B cell (primary cell): ENCODE measurements around the gene IFIT5. TPM values are rescaled to one million over a fixed set of nuclear protein-coding genes. Genes with fewer than 3 reads are reported as not detected.

ENCODE experiments used
- ATAC-seq: fragments of 200-7000 bp; cut with Tn5 transposase; one replicate; pipeline ENCODE4 v1.10.0; 2021; ENCODE audit warnings: low read depth, mild to moderate bottlenecking, moderate number of reproducible peaks, moderate library complexity
- CTCF ChIA-PET: fragments of 350-600 bp; sonication (Branson Sonifier 250); formaldehyde crosslinking; loops from one replicate; lab custom pipeline; 2021; ENCODE audit warnings: antibody characterized with exemption, inconsistent platforms; lab: Charles Lee
- POLR2A ChIA-PET: fragments of 350-600 bp; sonication (Branson Sonifier 250); formaldehyde crosslinking; loops from one replicate; lab custom pipeline; 2021; ENCODE audit warnings: antibody characterized with exemption; lab: Charles Lee
- DNase-seq: peaks from one replicate; pipeline ENCODE4 v3.0.0; 2013
- H2AFZ ChIP-seq: 2 replicates; pipeline ENCODE4 v1.6.1; 2012; ENCODE audit warnings: mild to moderate bottlenecking, low read depth, low read length; ENCODE audit not compliant: insufficient read depth, poor library complexity, severe bottlenecking
- H3K27ac ChIP-seq, 2 donors: 1 replicate in 1 of 2; 2 replicates in 1 of 2; pipeline ENCODE4 v1.5.1; 2012 to 2013; ENCODE audit warnings: low read length in 2 of 2, mild to moderate bottlenecking in 2 of 2, moderate library complexity in 1 of 2
- H3K27me3 ChIP-seq, 4 experiments: fragments of 200-600 bp in 1 of 4; sonication (generic) in 1 of 4; replicated peaks in 1 of 4; 1 replicate in 2 of 4; 2 replicates in 2 of 4; pipeline versions ENCODE4 v1.6.1 to v1.7.0; 2013 to 2016; ENCODE audit warnings: low read length in 3 of 4, mild to moderate bottlenecking in 2 of 4, mixed read lengths in 1 of 4, moderate library complexity in 1 of 4; ENCODE audit not compliant: insufficient read depth in 4 of 4, control insufficient read depth in 3 of 4; ENCODE audit errors: control extremely low read depth in 1 of 4
- H3K36me3 ChIP-seq, 2 experiments: replicated peaks in 1 of 2; 1 replicate in 1 of 2; 2 replicates in 1 of 2; pipeline versions ENCODE4 v1.6.1 to v1.7.1; 2013; ENCODE audit warnings: low read length in 1 of 2; ENCODE audit not compliant: insufficient read depth in 2 of 2, control insufficient read depth in 1 of 2; ENCODE audit errors: control extremely low read depth in 1 of 2, extremely low read depth in 1 of 2
- H3K4me1 ChIP-seq, 2 donors: fragments of 200-600 bp in 1 of 2; sonication (generic) in 1 of 2; 1 replicate in 1 of 2; 2 replicates in 1 of 2; pipeline versions ENCODE4 v1.5.1 to v1.6.1; 2013 to 2017; ENCODE audit warnings: low read length in 2 of 2; ENCODE audit not compliant: control insufficient read depth in 2 of 2, insufficient read depth in 2 of 2
- H3K4me2 ChIP-seq: replicated peaks from 2 replicates; pipeline ENCODE3; 2012; ENCODE audit warnings: mild to moderate bottlenecking, low read depth, low read length; ENCODE audit not compliant: poor library complexity, severe bottlenecking
- H3K4me3 ChIP-seq, 5 experiments: fragments of 200-600 bp in 1 of 5; sonication (generic) in 1 of 5; 1 replicate in 3 of 5; 2 replicates in 2 of 5; pipeline versions ENCODE4 v1.5.1 to v1.7.0; 2011 to 2016; ENCODE audit warnings: low read length in 4 of 5, mild to moderate bottlenecking in 4 of 5, low read depth in 2 of 5, control low read depth in 1 of 5, moderate library complexity in 1 of 5; ENCODE audit not compliant: insufficient read depth in 1 of 5; ENCODE audit errors: control extremely low read depth in 1 of 5, extremely low read depth in 1 of 5
- H3K79me2 ChIP-seq: fragments of 200-600 bp; sonication (generic); one replicate; pipeline ENCODE4 v1.6.0; 2016; ENCODE audit warnings: low read length; ENCODE audit not compliant: control insufficient read depth, insufficient read depth
- H3K9ac ChIP-seq: fragments of 200-600 bp; sonication (generic); 2 replicates; pipeline ENCODE4 v1.6.1; 2017; ENCODE audit warnings: mild to moderate bottlenecking, low read length, moderate library complexity
- H3K9me3 ChIP-seq, 3 donors: one replicate each; pipeline versions ENCODE4 v1.6.1 to v1.7.1; 2013; ENCODE audit warnings: low read length in 2 of 3; ENCODE audit not compliant: control insufficient read depth in 2 of 3, insufficient read depth in 1 of 3; ENCODE audit errors: control extremely low read depth in 1 of 3
- H4K20me1 ChIP-seq: 2 replicates; pipeline ENCODE4 v1.6.0; 2012; ENCODE audit warnings: mild to moderate bottlenecking, low read length; ENCODE audit not compliant: insufficient read depth, control insufficient read depth, poor library complexity, severe bottlenecking
- H3K27ac Mint-ChIP-seq: one replicate; pipeline ENCODE4 v1.8.0; 2021; ENCODE audit warnings: mixed read lengths
- H3K27me3 Mint-ChIP-seq: one replicate; pipeline ENCODE4 v1.8.0; 2021; ENCODE audit warnings: mixed read lengths
- H3K4me1 Mint-ChIP-seq: one replicate; pipeline ENCODE4 v1.8.0; 2021; ENCODE audit warnings: mixed read lengths
- H3K4me3 Mint-ChIP-seq: one replicate; pipeline ENCODE4 v1.8.0; 2021; ENCODE audit warnings: mixed read lengths
- H3K9me3 Mint-ChIP-seq: one replicate; pipeline ENCODE4 v1.8.0; 2022; ENCODE audit warnings: mixed read lengths; ENCODE audit not compliant: insufficient read depth
- EZH2 ChIP-seq: IDR thresholded peaks from 2 replicates; pipeline ENCODE4 v1.6.1; 2012; ENCODE audit warnings: borderline replicate concordance, low read depth, mild to moderate bottlenecking, moderate library complexity, low read length; ENCODE audit not compliant: insufficient read depth, poor library complexity, severe bottlenecking
- WGBS: methylation state at CpG from one replicate; pipeline ENCODE4 v1.1.5; 2013; ENCODE audit warnings: missing lambda C conversion rate; ENCODE audit not compliant: insufficient coverage; 5-methylcytosine and 5-hydroxymethylcytosine counted together
- intact Hi-C: fragments of 100-400 bp; cut with micrococcal nuclease; formaldehyde crosslinking; loops from one replicate; pipeline ENCODE4 v1.10.0; 2022
- polyA plus RNA-seq: library from polyadenylated mRNA; depleted of rRNA; stranded (reverse); fragments of >200 nt; gene quantifications from 2 replicates; pipeline ENCODE4 v1.2.3, GENCODE V29; 2012
- total RNA-seq, 2 donors: library from RNA; stranded (reverse); fragments of 120-200 nt in 1 of 2; gene quantifications; 1 replicate in 1 of 2; 2 replicates in 1 of 2; pipeline versions ENCODE4 v1.2.3 to v1.2.4, GENCODE V29; 2013 to 2022
- TF ChIP-seq, protein P1 (sequence below): fragments of 200-600 bp; IDR thresholded peaks from one replicate; pipeline ENCODE4 v1.8.0; 2022; ENCODE audit warnings: antibody characterized with exemption, mild to moderate bottlenecking

IFIT5 gene
- total and polyA plus RNA-seq, 2 donors (not counting 1 experiment from before 2014, with no cell fraction given): 7.0 to 23.2 TPM

DNA sequence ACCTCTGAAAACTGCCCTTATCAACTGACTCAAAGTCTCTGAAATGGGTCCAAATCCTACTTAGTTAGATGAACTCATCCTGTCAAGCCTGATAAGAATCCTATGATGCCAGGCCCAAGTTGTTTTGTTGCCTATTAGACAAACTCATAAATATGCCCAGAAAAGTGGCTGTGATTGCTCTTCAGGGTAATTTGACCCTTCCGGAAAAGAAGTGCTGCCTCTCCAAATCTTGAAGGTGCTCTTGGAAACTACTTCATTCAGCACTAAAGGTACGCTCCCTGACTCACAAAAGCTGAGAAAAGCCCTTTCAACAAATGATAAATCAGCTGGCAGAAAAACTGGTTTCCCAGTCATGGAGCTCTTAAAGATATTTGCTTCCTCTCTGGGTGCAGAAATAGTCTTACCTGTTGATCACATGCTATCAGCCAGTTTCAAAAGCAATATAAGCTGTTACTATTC lies 6.7 kb downstream of the IFIT5 start:
- H3K27ac Mint-ChIP-seq: peak overlapping the region; percentile 38
- 94% methylated on average over 2 of the region's 2 CpGs for WGBS
- Histone ChIP-seq H3K27ac (peak overlapping the region in 1 of 2 donors; percentile 40), H3K4me3 (no peak overlapping the region), H3K4me1 (peaks cover 16 to 31% of the 10 kb centered on the region in 2 donors), H3K36me3 (peaks cover 0 to 31% of the 10 kb centered on the region in 2 experiments), H3K79me2 (peaks cover 31% of the 10 kb centered on the region), H4K20me1 (peaks cover 18% of the 10 kb centered on the region), H3K9ac (no peak overlapping the region), H3K4me2 (no peak overlapping the region), H3K27me3 (no peaks in the 10 kb centered on the region), H3K9me3 (no peaks in the 10 kb centered on the region), H2AFZ (no peak overlapping the region)
- no peak for ATAC-seq
- intact Hi-C loops: no loop called here
- H3K4me3 Mint-ChIP-seq: peak overlapping the region; percentile 12
- no peaks in the 10 kb centered on the region for H3K27me3 Mint-ChIP-seq
- H3K9me3 Mint-ChIP-seq: no peaks in the 10 kb centered on the region
- H3K4me1 Mint-ChIP-seq: peaks cover 40% of the 10 kb centered on the region
- no peak for DNase-seq
- POLR2A ChIA-PET: no interaction called here
- CTCF ChIA-PET: interaction anchor here (0.6 to 1.4 kb wide), 3 partner anchors 12 to 171 kb away, joined by 3 read pairs; no protein-coding TSS in a partner anchor
- TF ChIP-seq, protein P1, sequence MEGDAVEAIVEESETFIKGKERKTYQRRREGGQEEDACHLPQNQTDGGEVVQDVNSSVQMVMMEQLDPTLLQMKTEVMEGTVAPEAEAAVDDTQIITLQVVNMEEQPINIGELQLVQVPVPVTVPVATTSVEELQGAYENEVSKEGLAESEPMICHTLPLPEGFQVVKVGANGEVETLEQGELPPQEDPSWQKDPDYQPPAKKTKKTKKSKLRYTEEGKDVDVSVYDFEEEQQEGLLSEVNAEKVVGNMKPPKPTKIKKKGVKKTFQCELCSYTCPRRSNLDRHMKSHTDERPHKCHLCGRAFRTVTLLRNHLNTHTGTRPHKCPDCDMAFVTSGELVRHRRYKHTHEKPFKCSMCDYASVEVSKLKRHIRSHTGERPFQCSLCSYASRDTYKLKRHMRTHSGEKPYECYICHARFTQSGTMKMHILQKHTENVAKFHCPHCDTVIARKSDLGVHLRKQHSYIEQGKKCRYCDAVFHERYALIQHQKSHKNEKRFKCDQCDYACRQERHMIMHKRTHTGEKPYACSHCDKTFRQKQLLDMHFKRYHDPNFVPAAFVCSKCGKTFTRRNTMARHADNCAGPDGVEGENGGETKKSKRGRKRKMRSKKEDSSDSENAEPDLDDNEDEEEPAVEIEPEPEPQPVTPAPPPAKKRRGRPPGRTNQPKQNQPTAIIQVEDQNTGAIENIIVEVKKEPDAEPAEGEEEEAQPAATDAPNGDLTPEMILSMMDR: no peak
- TF ChIP-seq EZH2: no peak

- H3K4me3 Mint-ChIP-seq: no peak overlapping the region
- intact Hi-C loops: no loop called here
- DNase-seq (no peak), ATAC-seq (no peak)
- Histone ChIP-seq H3K27ac (no peak overlapping the region), H3K79me2 (no peaks in the 10 kb centered on the region), H4K20me1 (no peaks in the 10 kb centered on the region), H3K9me3 (no peaks in the 10 kb centered on the region), H3K4me2 (no peak overlapping the region), H3K36me3 (peaks cover 0 to 15% of the 10 kb centered on the region in 2 experiments), H3K27me3 (no peaks in the 10 kb centered on the region), H3K4me1 (peaks cover 3% of the 10 kb centered on the region in 2 donors), H2AFZ (no peak overlapping the region), H3K4me3 (no peak overlapping the region), H3K9ac (no peak overlapping the region)
- ChIA-PET CTCF (interaction anchor here (1.5 kb wide), 1 partner anchor 140 kb away, joined by 6 read pairs; no protein-coding TSS in a partner anchor), POLR2A (no interaction called here)
- no peaks in the 10 kb centered on the region for H3K9me3 Mint-ChIP-seq
- no peak overlapping the region for H3K27ac Mint-ChIP-seq
- no peaks in the 10 kb centered on the region for H3K27me3 Mint-ChIP-seq
- no peak for TF ChIP-seq EZH2
- TF ChIP-seq, protein P1: no peak
- WGBS: no CpG with 5 or more reads among the region's 5 CpGs
- peaks cover 14% of the 10 kb centered on the region for H3K4me1 Mint-ChIP-seq
Measured at GRCh38 chr10:89425000-89425399, 10.6 kb downstream of the IFIT5 start.
